Measurements from ENCODE around the gene PTPN6. TPM values are rescaled to one million over a fixed set of nuclear protein-coding genes. Genes with fewer than 3 reads are reported as not detected.

PTPN6 gene
- total and polyA plus RNA-seq, 9 of the 15 experiments (the other 6 are each of a cell fraction or from before 2014, with no cell fraction given), result 1.5 to 5.1 (median 3.9) TPM

- TF ChIP-seq MGA (IDR thresholded peaks at IDR 0.05) (no peak), NRF1 (conservative IDR thresholded peaks at IDR 0.05 in 1 of 2, IDR thresholded peaks at IDR 0.05 in 1 of 2) (0 out of 4 replicates have a peak, but pooled peaks have one; percentile 4 to 6), XRCC3 (IDR thresholded peaks at IDR 0.05) (no peak), ZBTB33 (CRISPR knock-in tag; IDR thresholded peaks at IDR 0.05) (peak; percentile 5; the same call in 1 of the 2 replicates), CGGBP1 (CRISPR knock-in tag; IDR thresholded peaks at IDR 0.05) (no peak), ZBTB2 (IDR thresholded peaks at IDR 0.05) (no peak), RNF219 (CRISPR knock-in tag; IDR thresholded peaks at IDR 0.05) (no peak), ZNF445 (CRISPR knock-in tag; IDR thresholded peaks at IDR 0.05; ENCODE audit: low read depth) (no peak)
Observed at GRCh38 chr12:6914947-6915788, 36.0 kb upstream of the PTPN6 start (continued).

Measured in K562 (cell line).